ENCODE data around the gene THTPA.
"Not testable (repeated sequence)": the region's sequence is repeated elsewhere in the genome, so short reads cannot be mapped to it uniquely, and the experiment has no call there.

Gene THTPA

GRCh38 chr14:23533652-23534435 is 22.2 kb upstream of the THTPA start:
- FAIRE-seq, result no peak

- no peak for FAIRE-seq
Observed at GRCh38 chr14:23535943-23536342, 20.1 kb upstream of the THTPA start.

GRCh38 chr14:23536494-23536893 is 19.6 kb upstream of the THTPA start:
- FAIRE-seq, result no peak

GRCh38 chr14:23536906-23537305 is 19.2 kb upstream of the THTPA start:
- FAIRE-seq, result not testable (repeated sequence)

- no peak for FAIRE-seq
Observed at GRCh38 chr14:23537351-23538049, 18.6 kb upstream of the THTPA start.

- FAIRE-seq, result no peak
Observed at GRCh38 chr14:23538050-23538718, 17.9 kb upstream of the THTPA start.

- no peak for FAIRE-seq
Observed at GRCh38 chr14:23538785-23539184, 17.3 kb upstream of the THTPA start.

GRCh38 chr14:23539248-23540140 is 16.6 kb upstream of the THTPA start:
- peak; percentile 60 for FAIRE-seq

- no peak for FAIRE-seq
Observed at GRCh38 chr14:23540141-23540469, 16.0 kb upstream of the THTPA start.

- FAIRE-seq, result no peak
Observed at GRCh38 chr14:23542261-23542660, 13.8 kb upstream of the THTPA start.

- FAIRE-seq, result no peak
Observed at GRCh38 chr14:23543403-23543802, 12.7 kb upstream of the THTPA start.

GRCh38 chr14:23544511-23545447 is 11.3 kb upstream of the THTPA start:
- FAIRE-seq, result no peak

GRCh38 chr14:23545740-23546365 is 10.2 kb upstream of the THTPA start:
- FAIRE-seq, result no peak

GRCh38 chr14:23546450-23547035 is 9.5 kb upstream of the THTPA start:
- FAIRE-seq, result no peak

- no peak for FAIRE-seq
Observed at GRCh38 chr14:23547924-23548323, 8.1 kb upstream of the THTPA start.

- no peak for FAIRE-seq
Observed at GRCh38 chr14:23548351-23549318, 7.4 kb upstream of the THTPA start.

- no peak for FAIRE-seq
Observed at GRCh38 chr14:23550131-23550811, 5.8 kb upstream of the THTPA start.

GRCh38 chr14:23550812-23551265 is 5.2 kb upstream of the THTPA start:
- no peak for FAIRE-seq
